Glutamatergic neuron (in vitro differentiated cells): ENCODE data around the gene APLN. TPM values are rescaled to one million over a fixed set of nuclear protein-coding genes. Genes with fewer than 3 reads are reported as not detected.

ENCODE experiments used
- DNase-seq: peaks from one replicate; pipeline ENCODE4 v3.0.0; 2022
- H3K27ac Mint-ChIP-seq: one replicate; pipeline ENCODE4 v1.8.0; 2020; ENCODE audit warnings: mild to moderate bottlenecking, mixed read lengths, inconsistent platforms; ENCODE audit not compliant: unreplicated experiment
- H3K27me3 Mint-ChIP-seq: one replicate; pipeline ENCODE4 v1.8.0; 2020; ENCODE audit warnings: mild to moderate bottlenecking, moderate library complexity, mixed read lengths, inconsistent platforms; ENCODE audit not compliant: unreplicated experiment
- H3K36me3 Mint-ChIP-seq: one replicate; pipeline ENCODE4 v1.8.0; 2020; ENCODE audit warnings: mild to moderate bottlenecking, mixed read lengths, inconsistent platforms; ENCODE audit not compliant: unreplicated experiment
- H3K4me1 Mint-ChIP-seq: one replicate; pipeline ENCODE4 v1.8.0; 2020; ENCODE audit warnings: mild to moderate bottlenecking, low read depth, mixed read lengths, inconsistent platforms; ENCODE audit not compliant: unreplicated experiment
- H3K4me3 Mint-ChIP-seq: one replicate; pipeline ENCODE4 v1.8.0; 2020; ENCODE audit warnings: mild to moderate bottlenecking, mixed read lengths, inconsistent platforms; ENCODE audit not compliant: unreplicated experiment
- H3K9me3 Mint-ChIP-seq: one replicate; pipeline ENCODE4 v1.8.0; 2020; ENCODE audit warnings: mild to moderate bottlenecking, moderate library complexity, mixed read lengths, inconsistent platforms; ENCODE audit not compliant: unreplicated experiment
- long read RNA-seq: library from polyadenylated mRNA; unstranded; transcript quantifications from one replicate; pipeline ENCODE4 v2.0.0, GENCODE V29; 2020; ENCODE audit not compliant: unreplicated experiment
- total RNA-seq: library from RNA; stranded (reverse); fragmentation: NEBNext Ultra II Directional; extraction: Animal tissue kit (Norgen Biotek cat#: 25700); gene quantifications from one replicate; pipeline ENCODE4 v1.2.1, GENCODE V29; 2021; ENCODE audit not compliant: unreplicated experiment
- TF ChIP-seq, protein P1 (sequence below): fragments of 200-600 bp; sonication (generic); IDR thresholded peaks from one replicate; pipeline ENCODE4 v1.5.0; 2021; ENCODE audit not compliant: partially characterized antibody, unreplicated experiment

APLN gene, protein sequence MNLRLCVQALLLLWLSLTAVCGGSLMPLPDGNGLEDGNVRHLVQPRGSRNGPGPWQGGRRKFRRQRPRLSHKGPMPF
- total RNA-seq, result not detected
- long read RNA-seq, result 0 reads

DNA sequence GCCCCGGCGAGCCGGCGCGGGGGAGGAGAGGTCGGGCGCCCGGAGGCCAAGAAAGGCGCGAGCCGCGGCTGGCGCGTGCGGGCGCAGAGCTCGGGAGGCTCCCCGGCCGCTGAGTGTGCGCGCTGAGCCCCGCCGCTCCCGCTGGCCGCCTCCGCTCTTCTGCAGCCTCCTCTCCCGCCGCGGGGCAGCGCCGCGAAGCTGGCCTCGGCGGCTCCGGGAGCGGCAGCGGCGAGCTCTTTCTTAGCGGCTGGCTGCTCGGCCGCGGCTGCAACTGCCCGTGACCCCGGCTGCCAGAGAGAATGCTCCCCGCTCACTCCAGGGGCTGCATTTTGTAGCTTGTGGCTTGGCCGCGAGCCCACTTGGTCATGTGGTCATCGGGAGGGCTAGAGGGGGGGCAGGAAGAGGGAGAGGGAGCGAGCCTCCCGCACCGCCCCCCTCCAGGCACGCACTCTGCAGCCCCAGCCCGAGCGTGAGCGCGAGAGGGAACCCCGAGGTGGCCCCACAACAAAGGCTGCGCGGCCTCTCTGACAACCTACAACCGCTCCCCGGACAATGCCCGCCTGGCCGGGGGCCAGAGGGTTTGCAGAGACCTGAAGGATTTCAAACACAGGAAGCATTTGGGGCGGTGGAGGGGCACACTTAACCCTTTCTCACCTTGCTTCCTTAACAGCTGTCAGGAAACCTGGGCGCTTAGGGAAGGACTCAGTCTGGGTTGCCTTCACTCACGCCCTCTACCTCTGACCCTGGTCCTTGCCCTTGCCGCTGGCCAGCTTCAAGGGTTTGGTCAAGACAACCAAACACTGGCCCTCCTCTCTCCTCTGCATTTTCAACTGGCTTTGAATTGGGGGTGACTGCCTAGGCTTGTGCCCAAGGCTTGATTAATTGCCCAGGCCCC is at the start of gene APLN:
TSS of gene APLN (minus strand) at position 305 of the 895 bp plus-strand sequence. CDS start 326 bp downstream, outside the sequence.
- peaks cover 2% of the 10 kb centered on the region for H3K27me3 Mint-ChIP-seq
- H3K4me1 Mint-ChIP-seq, result no peaks in the 10 kb centered on the region
- H3K4me3 Mint-ChIP-seq, result peak within 1 kb of the TSS; percentile 83
- no peaks in the 10 kb centered on the region for H3K36me3 Mint-ChIP-seq
- peak; percentile 56 for DNase-seq
- H3K9me3 Mint-ChIP-seq, result no peaks in the 10 kb centered on the region
- TF ChIP-seq, protein P1, sequence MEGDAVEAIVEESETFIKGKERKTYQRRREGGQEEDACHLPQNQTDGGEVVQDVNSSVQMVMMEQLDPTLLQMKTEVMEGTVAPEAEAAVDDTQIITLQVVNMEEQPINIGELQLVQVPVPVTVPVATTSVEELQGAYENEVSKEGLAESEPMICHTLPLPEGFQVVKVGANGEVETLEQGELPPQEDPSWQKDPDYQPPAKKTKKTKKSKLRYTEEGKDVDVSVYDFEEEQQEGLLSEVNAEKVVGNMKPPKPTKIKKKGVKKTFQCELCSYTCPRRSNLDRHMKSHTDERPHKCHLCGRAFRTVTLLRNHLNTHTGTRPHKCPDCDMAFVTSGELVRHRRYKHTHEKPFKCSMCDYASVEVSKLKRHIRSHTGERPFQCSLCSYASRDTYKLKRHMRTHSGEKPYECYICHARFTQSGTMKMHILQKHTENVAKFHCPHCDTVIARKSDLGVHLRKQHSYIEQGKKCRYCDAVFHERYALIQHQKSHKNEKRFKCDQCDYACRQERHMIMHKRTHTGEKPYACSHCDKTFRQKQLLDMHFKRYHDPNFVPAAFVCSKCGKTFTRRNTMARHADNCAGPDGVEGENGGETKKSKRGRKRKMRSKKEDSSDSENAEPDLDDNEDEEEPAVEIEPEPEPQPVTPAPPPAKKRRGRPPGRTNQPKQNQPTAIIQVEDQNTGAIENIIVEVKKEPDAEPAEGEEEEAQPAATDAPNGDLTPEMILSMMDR, result no peak
- H3K27ac Mint-ChIP-seq, result no peak within 1 kb of the TSS

DNA sequence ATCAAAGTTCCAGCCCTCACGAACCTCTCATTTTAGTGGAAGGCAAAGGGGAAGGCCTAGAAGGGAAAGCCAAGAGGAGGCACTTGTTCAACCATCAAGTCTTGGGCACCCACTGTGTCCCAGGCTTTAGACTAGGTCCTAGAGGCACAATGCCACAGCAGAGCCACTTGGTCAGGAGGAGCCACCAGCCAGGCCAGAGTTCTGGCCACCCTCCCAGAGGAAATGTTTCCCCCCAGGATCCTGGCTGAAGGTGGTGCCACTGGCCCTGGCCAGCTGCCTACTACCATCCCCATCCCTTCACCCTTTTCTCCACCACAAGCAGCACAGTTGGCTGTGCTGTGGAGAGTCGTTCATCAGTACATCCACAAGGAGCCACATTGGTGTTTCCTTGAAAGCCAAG is 49.7 kb upstream of the APLN start:
- TF ChIP-seq, protein P1, result no peak
- peaks cover 2% of the 10 kb centered on the region for H3K9me3 Mint-ChIP-seq
- H3K4me1 Mint-ChIP-seq, result no peaks in the 10 kb centered on the region

DNA sequence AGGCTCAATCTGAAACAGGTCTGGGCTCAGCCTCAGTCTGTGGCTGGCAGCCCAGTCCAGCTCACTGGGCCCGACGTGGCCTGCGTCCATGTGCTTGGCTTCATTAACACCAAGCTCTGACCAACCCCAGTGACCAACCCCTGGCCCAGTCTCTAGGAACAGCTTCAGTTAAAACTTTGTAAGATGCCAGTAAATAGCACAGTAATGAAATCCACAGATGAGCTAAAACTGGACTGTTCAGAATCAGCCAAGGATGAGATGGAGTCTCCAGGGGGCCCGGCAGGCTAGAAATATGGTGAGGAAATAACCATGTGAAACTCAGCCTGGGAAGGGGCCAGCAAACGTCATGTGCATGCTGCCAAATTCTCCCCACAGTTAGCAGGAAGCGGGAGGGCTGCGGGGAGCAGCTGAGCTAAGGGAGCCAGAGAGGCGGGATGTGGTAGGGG is 46.9 kb upstream of the APLN start:
- Mint-ChIP-seq H3K27ac (no peak overlapping the region), H3K4me1 (no peaks in the 10 kb centered on the region), H3K9me3 (no peaks in the 10 kb centered on the region), H3K27me3 (no peaks in the 10 kb centered on the region), H3K36me3 (no peaks in the 10 kb centered on the region), H3K4me3 (no peak overlapping the region)
- TF ChIP-seq, protein P1, result no peak
- DNase-seq, result no peak

More for the DNA sequence above, 49.7 kb upstream of the APLN start:
- H3K27ac Mint-ChIP-seq, result no peak overlapping the region
- DNase-seq, result no peak
- no peaks in the 10 kb centered on the region for H3K27me3 Mint-ChIP-seq
- peaks cover 7% of the 10 kb centered on the region for H3K36me3 Mint-ChIP-seq
- H3K4me3 Mint-ChIP-seq, result no peak overlapping the region

DNA sequence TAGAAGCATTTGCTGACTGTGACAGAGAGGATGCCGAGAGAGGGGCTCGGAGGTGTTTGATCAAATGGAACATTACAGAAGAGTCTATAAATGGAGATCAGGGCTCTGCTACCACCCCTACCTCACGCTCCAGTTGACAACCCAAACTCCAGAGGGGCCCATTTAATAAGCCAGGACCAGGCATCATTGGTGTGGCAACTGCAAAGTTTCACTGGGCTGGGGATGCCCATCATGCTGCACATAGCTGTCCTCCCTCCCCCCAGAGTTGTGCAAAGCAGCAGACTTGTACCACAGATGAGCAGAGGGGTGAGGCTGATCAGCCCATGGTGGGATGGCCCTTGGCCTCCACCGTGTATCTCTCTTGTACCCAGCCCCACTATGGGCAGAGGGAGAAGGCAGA is 45.8 kb upstream of the APLN start:
- H3K4me1 Mint-ChIP-seq, result no peaks in the 10 kb centered on the region
- H3K27me3 Mint-ChIP-seq, result no peaks in the 10 kb centered on the region
- no peak overlapping the region for H3K4me3 Mint-ChIP-seq
- TF ChIP-seq, protein P1, result no peak
- H3K9me3 Mint-ChIP-seq, result no peaks in the 10 kb centered on the region
- no peaks in the 10 kb centered on the region for H3K36me3 Mint-ChIP-seq
- DNase-seq, result no peak
- H3K27ac Mint-ChIP-seq, result no peak overlapping the region

DNA sequence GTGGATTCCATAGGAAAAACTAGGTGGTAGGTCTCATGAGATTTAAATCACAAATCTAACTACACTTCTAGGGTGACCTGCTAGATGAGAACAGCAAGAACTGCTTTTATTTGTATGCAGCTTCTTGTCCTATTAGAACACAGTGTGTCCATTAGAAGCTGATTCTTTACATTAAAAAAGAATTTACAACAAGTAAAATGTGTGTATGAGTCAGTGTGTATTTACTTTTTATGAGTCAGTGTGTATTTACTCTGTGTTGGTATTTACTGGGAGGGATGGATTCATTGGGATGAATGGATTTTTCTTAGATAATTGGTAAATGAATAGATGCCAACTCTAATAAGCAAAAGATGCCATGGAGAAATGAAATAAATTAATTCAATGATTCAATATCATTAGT is 43.4 kb upstream of the APLN start:
- Mint-ChIP-seq H3K36me3 (no peaks in the 10 kb centered on the region), H3K27ac (no peak overlapping the region), H3K4me1 (no peaks in the 10 kb centered on the region), H3K4me3 (no peak overlapping the region), H3K27me3 (no peaks in the 10 kb centered on the region), H3K9me3 (no peaks in the 10 kb centered on the region)
- TF ChIP-seq, protein P1, result no peak
- no peak for DNase-seq
